Fibroblast of lung (primary cell): Measurements from ENCODE around the gene MAB21L4.

ENCODE experiments used
- EZH2 ChIP-seq: IDR thresholded peaks from 2 replicates; pipeline ENCODE4 v1.5.1; 2012; ENCODE audit warnings: low read length, control low read depth, mild to moderate bottlenecking; ENCODE audit errors: missing control alignments
- TF ChIP-seq, protein P1 (sequence below), 2 donors: IDR thresholded peaks in 1 of 2; conservative IDR thresholded peaks in 1 of 2; 1 replicate in 1 of 2; 2 replicates in 1 of 2; pipeline ENCODE4 v1.5.1; 2011 to 2012; ENCODE audit warnings: low read length in 2 of 2, control low read depth in 1 of 2, inconsistent platforms in 1 of 2, low read depth in 1 of 2, mild to moderate bottlenecking in 1 of 2

DNA sequence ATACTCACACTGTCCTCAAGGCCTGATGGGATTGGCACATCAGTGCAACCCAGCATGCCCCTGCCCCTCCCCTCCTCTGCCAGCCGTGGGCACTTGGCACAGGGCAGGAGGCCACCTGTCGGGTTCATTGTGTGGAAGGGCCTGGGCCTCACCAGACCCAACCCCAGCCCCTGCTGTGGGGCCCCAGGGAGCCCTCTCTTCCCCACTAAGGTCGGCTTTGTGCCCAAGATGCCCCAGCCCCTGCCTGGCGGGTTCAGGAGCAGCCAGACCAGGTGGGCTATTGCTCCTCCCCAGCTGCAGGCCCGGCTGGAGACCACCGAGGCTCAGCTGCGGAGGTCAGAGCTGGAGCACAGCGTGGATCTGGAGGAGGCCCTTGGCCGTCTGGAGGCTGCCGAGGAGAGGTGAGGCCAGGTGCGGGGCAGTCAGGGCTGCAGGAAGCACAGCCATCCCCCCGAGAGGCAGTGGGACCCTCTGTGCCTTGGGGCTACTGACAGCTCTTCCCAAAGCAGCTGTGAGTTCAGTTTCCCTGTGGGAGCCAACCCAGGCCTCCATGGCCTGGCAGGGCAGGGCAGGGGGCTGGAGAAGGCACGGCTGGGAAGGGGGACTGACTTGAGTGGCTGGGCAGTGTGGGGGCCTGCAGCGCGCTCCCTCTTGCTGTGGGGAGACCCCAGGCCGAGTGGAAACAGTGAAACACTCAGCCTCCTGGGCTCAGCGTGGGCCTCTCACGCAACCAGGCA, 26.5 kb upstream of the MAB21L4 start:
- TF ChIP-seq, protein P1, sequence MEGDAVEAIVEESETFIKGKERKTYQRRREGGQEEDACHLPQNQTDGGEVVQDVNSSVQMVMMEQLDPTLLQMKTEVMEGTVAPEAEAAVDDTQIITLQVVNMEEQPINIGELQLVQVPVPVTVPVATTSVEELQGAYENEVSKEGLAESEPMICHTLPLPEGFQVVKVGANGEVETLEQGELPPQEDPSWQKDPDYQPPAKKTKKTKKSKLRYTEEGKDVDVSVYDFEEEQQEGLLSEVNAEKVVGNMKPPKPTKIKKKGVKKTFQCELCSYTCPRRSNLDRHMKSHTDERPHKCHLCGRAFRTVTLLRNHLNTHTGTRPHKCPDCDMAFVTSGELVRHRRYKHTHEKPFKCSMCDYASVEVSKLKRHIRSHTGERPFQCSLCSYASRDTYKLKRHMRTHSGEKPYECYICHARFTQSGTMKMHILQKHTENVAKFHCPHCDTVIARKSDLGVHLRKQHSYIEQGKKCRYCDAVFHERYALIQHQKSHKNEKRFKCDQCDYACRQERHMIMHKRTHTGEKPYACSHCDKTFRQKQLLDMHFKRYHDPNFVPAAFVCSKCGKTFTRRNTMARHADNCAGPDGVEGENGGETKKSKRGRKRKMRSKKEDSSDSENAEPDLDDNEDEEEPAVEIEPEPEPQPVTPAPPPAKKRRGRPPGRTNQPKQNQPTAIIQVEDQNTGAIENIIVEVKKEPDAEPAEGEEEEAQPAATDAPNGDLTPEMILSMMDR (conservative IDR thresholded peaks at IDR 0.05 in 1 of 2, IDR thresholded peaks at IDR 0.05 in 1 of 2; ENCODE audit: low read depth in 1 of 2, low read length in 2 of 2): no peak
- no peak for TF ChIP-seq EZH2
